ENCODE results near the gene COMMD6. TPM values are rescaled to one million over a fixed set of nuclear protein-coding genes. Genes with fewer than 3 reads are reported as not detected.

The COMMD6 gene
- polyA plus RNA-seq, 1 donor = 218 TPM

DNA sequence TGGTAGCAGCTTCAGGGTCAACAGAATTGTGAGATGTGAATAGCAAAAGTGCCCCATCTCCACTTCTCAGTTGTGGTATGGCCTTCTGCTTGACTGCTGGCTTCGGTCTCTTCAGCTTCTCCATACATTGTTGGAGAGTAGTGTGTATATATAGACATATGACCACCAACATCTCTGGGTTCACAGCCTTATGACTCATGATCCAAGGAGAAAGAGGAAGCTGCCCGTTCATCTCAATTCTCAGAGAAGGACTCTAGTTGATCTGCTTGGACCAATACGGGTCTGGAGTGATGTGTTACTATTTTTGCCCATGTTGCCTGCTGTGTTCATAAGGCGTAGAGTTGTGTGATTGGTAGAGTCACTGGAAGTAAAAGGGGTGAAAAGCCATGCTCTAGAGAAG, 3.6 kb upstream of the COMMD6 start:
- no peak for DNase-seq

DNA sequence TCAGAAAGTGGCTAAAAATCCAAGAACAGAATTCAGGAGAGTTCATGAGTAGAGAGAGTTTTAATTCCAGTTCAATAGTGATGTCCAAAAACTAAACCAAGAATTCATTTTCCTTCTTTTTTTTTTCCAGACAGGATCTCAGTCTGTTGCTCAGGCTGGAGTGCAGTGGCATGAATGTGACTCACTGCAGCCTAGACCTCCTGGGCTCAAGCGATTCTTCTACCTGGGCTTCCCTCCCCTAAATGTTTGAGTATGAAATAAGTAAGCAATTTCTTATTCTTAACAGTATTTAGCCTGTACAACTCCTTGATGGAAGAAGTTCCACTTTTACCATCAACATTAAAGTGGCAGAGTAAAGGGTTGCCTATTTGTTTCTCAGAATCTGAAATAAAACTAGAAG, 3.8 kb downstream of the COMMD6 start:
- DNase-seq = no peak

DNA sequence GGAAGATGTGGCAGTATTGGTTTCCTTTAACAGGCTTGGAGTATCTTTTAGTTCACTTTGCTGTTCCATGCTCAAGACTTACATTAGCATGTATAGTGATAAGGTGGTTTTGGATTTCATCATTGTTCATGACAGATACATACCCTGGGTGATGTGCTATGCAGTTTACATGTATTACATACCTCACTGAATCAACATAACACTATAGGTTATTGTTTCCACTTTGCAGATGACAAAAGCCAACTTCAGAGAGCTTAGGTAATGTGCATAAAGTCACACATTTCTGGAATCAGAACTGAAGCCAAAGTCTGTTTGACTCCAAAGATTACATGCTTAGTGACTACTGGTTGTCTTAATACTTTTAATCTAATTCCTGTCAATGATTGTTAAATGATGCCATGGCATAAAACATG, 7.1 kb downstream of the COMMD6 start:
- DNase-seq = no peak

DNA sequence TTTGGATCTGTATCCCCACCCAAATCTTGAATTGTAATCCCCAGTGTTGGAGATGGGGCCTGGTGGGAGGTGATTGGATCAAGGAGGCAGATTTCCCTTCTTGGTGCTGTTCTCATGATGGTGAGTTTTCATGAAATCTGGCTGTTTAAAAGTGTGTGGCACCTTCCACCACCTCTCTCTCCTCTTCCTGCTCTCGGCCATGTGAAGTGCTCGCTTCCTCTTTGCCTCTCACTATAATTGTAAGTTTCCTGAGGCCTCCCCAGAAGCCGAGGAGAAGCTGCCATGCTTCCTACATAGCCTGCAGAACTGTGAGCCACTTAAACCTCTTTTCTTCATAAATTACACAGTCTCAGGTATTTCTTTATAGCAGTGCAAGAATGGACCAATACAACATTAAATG, 15.7 kb downstream of the COMMD6 start:
- no peak for DNase-seq

DNA sequence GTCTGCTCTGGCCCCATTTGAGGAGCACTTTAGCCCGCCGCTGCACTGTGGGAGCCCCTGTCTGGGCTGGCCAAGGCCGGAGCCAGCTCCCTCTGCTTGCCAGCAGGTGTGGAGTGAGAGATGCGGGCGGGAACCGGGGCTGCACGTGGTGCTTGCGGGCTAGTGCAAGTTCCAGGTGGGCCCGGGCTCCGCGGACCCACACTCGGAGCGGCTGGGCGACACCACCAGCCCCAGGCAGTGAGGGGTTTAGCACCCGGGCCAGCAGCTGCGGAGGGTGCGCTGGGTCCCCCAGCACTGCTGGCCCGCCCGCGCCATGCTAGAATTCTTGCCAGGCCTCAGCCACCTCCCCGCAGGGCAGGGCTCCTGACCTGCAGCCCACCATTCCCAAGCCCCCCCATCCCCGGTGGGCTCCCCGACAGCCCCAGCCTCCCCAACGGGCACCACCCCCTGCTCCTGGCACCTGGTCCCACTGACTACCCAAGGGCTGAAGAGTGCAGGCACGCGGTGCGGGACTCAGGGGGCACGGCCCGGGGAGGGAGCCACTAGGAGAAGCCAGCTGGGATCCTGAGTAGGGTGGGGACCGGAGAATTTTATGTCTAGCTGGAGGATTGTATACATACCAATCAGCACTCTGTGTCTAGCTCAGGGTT, 19.1 kb downstream of the COMMD6 start:
- DNase-seq = no peak

DNA sequence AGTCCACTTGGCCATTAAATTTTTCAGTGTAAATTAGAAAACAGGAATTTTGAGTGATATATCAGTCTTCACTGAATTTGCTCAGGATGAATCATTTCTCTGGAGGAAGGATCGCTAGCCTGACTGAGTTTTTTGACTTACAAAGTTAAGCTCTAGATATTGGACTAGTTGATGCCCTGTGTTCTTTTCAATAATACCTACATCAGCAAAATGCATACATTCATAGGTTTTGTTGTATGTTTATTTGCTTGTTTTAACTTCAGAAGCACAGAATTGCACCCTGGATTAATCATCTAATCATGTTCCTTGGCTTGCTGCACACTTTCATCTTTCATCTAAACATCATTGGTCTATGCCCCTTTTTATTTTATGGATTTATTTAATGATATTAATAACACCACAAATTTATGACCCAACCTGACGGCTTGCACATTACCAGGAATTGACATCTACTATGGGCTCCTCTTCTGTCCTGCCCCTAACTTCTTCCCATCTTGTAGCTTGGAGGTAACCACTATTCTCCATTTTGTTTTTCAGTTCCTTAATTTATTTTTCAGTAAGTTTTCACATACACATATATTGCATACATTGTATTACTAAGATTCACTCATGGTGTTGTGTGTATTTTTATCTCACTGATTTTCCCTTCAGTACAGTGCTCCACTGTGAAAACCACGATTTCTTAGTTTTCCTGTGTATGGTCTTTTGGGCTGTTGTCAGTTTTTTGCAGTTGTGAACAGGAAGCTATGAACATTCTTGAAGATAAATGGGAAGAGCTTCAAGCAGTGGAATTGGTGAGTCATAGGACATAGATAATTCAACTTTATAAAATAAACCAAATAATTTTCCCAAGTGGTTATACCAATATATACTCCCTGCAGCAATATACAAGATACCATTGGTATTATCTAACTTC, 23.3 kb downstream of the COMMD6 start:
- DNase-seq = no peak

DNA sequence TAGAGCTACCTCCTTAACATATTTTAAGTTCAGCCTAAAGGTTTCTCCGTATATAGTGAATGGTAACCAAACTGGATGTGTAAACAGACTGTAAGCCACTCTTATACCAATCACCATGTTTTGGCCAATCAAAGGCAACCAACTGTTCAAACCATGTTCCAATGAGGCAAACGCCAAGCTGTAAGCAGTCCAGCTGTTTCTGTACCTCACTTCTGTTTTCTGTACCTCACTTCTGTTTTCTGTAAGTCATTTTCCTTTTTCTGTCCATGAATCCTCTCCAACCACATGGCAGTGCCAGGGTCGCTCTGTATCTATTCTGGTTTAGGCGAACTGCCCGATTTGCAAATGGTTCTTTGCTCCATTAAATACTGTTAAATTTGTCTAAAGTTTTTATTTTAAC, 24.4 kb downstream of the COMMD6 start:
- no peak for DNase-seq

DNA sequence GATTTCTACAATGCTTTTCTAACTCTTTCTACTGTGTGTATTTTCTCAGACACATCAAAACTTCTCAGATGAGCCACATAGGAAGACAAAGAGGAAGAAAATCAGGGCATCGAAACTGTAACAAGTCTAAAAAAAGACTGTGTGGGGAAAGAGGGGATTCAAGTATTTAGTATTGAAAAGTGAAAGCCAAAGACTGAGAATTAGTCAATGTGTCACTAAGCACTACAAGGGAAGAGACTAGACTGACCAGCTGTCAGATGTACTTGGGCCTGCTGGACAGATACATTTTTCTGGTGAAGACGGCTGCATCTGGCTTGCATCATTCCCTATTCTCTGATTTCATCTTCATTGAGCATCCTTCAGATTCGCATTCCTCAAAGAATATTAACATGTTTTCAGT, 25.4 kb downstream of the COMMD6 start:
- DNase-seq = no peak

DNA sequence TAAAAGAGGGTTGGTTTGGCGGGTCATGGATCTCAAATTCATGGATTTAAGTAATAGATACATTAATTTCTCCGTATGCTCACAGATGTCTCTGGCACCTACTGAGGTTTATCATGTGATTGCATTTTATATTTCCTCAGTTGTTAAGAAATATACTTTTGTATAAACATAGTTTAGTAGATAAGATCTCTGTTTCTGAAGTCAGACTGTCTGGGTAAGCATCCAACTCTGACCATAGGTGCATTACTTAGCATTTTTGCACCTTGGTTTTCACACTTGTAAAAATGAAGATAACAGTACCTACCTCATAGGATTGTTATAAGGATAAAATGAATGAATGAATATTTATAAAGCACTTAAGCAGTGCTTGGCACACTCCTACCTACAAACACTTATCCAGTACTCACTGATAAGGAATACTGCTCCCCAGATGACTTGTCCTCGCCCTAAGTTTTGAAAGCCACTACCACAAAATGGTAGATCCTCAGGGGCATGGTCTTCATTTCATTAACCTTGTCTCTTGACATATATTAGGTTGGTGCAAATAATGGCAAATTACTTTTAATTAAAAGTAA, 26.5 kb downstream of the COMMD6 start:
- no peak for DNase-seq

DNA sequence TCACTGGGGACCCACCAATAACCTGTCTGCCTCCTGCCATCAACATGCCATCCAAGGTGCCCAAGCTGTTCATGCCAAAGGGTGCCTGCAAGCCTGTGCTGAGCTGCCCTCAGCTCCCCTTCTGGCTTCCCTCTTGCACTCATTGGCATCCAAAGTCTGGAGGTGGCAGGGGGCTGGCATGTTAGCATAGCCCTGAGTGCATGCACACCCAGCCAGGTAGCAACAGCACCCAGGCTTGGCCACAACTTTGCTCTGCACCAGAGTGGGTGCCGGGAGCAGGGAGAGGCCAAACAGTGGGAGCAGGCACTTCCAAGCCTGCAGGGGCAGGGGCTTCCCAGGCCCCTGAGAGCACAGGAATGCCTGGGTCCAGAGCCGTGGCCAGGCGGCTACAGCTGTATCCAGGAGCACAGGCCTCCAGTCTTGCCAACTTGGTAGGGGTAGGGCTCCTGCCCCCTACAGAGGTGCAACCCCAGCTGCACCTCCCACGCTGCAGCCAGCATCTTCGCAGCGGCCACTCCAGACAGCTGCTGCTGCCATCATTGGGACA, 29.6 kb downstream of the COMMD6 start:
- no peak for DNase-seq

DNA sequence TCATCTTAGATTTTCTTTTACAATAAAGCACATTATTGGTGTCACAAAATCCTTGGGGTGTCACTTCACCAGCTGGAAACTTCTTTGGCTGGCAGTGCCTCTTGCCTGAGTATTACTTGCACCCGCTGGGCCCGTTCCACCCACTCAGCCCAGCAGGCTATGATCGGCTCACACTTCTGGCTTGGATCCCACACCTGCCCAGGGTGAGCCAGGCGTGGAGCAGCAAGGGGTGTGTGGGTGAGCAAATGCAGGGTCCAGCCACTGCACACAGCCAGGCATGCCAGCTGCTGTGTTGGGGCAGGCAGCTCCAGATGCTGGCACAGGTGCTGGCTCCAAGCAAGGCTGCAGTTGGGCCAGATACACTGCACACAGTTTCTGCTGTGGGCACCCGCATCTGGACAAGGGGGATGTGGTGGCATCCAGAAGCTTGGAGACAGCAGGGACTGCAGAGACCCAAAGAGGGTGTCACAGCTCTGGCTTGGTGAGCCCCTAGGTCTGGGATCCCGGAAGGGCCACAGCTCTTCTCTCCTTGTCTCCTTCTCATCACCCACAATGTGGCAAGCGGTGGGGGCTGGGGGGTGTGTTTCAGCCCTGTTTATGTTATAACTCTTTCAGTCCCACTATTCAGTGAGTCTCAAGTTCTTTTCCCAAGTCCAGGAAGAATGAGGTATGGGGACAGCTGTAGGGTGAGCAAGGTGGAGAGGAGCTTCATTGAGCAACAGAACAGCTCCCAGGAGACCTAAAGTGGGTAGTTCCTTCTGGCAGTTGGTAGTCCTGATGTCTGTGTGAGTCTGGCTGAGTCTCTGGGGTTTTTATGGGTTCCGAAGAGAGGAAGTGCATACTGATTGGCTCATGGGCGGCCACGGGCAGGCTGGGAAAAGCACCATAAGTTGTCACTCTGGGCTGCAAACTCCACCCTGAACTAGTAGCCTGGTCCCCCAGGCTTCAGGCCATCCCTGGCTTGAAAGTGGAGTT, 30.3 kb downstream of the COMMD6 start:
- DNase-seq = no peak

DNA sequence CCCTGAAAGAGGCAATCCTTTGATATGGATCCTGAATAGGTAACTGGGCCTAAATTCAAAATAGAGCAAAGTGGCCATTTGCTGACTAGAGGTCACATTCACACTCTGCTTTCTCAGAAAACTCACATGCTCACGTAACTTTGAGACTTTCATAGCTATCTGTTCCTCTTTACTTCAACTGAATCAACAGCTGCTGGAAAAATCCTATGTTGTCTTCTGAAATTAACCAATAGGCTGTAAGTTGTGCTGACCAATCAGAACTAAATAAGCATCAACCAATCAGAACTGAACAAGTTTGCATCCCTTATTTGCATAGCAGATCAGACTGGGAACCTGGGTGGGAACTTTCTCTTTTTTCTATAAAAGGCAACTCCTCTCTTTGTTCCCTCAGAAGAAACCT, 31.6 kb downstream of the COMMD6 start:
- no peak for DNase-seq

DNA sequence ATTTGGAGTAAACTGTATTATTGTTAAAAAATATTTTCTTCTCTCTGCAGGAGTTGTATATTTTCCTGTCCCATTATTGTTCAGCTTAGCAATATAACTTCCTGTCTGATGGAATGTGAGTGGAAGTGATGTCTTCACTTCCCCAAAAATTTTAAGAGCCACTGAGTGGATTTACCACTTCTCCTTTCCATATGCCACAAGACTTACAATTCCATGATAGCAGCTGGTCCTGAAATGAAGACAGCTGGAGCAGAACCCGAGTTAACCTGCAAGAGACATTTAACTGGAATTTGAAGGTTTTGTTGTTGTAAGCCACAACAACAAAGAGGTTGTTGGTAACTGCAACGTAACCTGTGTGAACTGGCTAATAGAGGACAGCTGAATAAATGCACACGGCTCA, 32.3 kb downstream of the COMMD6 start:
- no peak for DNase-seq

DNA sequence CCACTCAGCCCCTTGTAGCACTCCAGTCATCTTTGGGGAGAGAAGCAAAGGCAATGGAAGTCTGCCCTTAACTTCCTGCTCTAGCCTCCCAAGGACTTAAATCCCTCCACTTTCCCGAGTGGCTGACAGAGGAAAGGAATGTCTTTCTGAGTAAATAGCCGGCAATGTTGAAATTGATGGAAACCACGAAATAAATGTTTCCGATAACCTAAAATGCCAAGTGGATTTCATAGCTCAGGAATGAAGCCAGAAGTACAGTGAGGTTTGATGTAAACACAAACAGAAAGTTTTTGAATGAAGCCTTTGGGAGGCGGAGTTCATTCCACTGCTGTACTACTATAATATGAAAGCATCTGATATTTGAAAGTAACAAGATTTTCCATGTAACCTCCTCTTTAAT, 41.7 kb downstream of the COMMD6 start:
- DNase-seq = no peak

DNA sequence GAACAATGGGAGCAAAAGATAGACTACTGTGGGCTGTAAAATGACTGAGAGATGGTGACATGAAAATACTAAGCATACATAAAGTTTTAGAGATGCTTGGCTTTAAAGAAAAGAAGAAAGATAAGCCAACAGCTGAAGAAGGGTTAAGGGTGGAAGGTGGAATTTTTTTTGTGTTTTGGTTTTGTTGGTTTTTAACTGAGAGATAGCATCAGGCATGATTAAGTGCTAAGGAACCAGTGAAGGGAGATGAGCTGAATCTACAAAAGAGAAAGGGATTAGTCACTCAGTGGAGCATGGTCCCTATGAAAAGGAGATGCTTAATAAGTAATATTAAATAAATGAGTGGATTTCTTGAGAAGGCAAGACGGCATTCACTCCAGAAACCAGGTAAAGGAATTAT, 43.1 kb downstream of the COMMD6 start:
- DNase-seq = no peak

DNA sequence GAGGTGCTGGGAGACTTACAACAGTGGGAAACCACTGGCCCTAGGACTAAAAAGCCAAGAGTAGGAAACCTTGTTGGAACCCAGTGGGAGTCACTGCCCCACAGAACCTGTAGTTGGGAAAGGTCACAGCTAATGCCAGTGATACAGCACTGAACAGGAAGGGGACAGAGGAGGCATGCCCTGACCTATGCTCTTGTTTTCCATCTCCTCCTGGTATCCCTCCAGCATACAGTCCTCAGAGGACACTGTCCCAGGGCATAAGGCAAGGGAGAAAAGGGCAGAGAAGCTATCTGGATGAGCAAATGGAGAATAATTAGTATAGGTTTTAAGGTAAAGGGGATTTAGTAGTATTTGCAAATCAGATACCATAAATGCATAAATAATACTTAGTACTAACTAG, 44.5 kb downstream of the COMMD6 start:
- DNase-seq = no peak

DNA sequence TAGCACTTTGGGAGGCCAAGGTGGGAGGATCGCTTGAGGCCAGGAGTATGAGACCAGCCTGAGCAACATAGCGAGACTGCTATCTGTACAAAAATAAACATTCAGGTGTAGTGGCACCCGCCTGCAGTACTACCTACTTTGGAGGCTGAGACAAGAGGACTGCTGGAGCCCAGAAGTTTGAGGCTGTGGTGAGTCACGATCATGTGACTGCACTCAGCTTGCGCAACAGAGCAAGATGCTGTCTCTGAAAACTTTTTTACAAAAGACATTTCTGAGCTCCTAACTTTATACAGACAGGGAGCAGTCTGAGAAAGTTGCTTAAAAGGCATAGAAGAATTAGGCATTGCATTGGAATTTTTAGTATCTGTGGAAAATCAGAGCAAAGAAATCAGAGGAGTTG, 45.3 kb downstream of the COMMD6 start:
- DNase-seq = no peak

DNA sequence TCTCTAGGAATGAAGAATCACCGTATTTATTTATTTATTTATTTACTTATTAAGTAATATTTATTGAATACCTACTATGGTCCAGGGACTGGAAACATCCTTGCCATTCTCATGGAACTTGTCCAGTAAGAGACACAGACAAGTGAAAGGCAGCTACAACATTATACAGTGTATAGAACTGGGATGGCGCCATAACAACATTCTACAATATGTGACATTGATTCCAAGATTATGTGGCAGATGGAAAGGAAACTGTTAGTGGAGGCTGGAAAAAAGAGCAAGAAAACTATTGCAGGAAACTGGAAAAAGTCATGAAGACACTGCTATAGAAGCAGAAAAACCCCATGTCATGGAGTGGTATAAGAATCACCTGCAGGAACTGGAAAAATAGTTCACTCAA, 46.3 kb downstream of the COMMD6 start:
- no peak for DNase-seq

DNA sequence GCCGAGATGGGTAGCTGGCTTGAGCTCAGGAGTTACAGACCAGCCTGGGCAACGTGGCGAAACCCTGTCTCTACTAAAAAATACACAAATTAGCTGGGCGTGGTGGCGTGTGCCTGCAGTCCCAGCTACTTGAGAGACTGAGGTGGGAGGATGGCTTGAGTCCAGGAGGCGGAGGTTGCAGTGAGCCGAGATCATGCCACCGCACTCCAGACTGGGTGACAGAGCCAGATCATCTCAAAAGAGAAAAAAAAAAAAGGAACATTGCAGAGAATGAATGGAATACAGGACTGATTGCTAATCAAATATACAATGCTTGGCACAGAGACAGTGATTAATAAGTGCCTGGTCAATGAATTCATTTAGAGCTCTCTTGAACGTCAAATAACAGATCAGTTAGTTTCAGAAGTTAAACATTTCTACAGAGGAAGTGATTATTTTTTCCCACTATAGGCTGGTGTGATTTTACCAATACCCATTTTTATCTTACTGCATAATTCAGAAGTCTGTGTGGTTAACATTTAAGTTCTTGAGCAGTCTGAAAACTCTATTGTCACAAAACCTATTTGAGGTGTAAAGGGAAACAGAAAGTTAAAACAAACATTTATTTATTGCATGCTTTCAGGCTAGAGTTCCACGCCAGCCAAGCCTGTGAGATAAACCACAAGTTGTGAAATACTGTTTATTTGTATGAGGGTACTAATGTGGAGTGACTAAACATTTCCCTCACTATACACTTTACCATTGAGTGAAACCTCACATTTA, 48.0 kb downstream of the COMMD6 start:
- DNase-seq = no peak

DNA sequence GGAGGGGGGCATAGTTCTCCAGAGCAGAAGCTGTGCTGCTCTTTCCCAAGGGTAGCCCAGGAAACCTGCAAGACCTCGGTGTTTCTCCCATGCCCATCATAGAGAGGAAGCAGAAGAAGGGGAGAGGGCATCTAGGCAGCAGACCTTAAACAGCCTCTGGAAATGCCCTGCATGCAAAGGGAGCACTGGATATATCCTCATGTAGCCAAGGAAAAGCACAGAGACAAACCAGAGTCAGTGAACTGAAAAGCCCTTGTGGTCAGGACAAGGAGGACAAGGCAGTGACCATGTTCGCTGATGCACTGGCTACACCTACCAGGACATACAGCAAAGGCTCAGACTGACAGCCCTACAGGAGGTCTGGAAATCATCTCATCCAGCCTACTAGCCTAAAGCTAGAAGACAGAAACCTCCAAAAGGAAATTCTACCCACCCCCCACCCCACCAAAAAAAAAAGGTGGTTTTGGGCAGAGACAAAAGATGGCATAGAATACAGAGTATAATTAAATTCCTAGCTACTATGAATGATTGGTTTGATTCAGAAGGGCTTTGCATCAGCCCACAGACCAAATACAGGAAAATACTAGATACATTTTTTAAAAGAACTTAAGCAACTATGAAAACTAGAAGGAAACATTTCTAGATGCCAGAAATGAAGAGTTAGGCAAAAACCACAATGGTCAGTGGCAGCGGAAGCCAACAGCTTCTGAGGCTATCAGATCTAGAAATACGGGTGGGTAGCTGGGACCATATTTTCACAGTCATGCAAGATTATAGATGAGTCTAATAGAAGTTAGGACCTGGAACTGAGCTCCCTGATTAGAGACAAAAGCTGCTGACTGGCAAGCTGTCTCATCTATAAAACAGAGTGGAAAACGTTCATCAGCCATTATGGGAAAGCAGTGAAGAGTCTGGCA, 51.2 kb downstream of the COMMD6 start:
- no peak for DNase-seq
